ENCODE measurements around the gene INTS2. TPM values are rescaled to one million over a fixed set of nuclear protein-coding genes. Genes with fewer than 3 reads are reported as not detected.

The INTS2 gene
- total RNA-seq, 2 experiments from 2014 or later: 8.5 to 8.7 TPM

DNA sequence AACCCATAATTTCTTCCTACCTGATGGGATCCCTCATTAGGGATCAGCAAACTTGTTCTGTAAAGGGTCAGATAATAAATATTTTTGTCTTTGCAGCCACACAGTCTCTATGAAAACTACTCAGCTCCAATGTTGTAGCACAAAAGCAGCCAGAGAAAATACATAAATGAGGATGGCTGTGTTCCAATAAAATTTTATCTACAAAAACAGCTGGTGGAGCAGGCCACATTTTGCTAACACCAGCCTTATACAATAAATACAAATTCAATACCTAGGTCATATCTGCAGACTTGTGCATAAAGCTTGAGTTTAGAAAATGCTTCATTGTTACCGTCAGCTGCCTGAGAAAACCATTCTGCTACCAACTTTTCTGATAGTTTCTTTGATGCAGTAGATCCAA, 38.4 kb upstream of the INTS2 start:
- H3K27ac Mint-ChIP-seq: no peak overlapping the region
- intact Hi-C loops (cut with DNase I, micrococcal nuclease): no loop called here

DNA sequence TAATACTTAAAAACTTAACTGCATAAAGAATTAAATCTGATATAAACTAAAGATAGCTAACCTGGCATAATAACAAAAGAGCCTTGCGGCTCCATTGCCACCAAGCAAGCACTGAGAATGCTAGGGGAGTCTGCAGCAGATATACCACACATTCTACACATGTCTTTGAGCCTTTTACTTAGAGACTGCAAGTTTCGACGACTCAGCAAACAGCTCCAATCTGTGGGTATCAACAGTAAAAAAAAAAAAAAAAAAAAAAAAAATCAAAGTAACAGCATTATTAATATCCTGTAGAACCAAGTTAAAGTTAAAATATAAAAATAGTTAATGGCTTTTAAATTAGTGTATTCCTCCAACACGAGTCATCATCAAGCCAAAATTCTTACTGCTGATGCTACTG, 27.8 kb upstream of the INTS2 start:
- no peaks in the 10 kb centered on the region for H3K9me3 Mint-ChIP-seq
- Histone ChIP-seq H3K27ac (ENCODE audit: low read depth in 1 of 2, low read length in 2 of 2) (no peak overlapping the region), H3K36me3 (ENCODE audit: insufficient read depth, low read length) (peaks cover 69% of the 10 kb centered on the region), H3K9me3 (ENCODE audit: control insufficient read depth in 1 of 2, insufficient read depth in 1 of 2, low read length in 2 of 2) (no peaks in the 10 kb centered on the region), H3K4me3 (ENCODE audit: low read length) (no peak overlapping the region), H3K27me3 (ENCODE audit: control insufficient read depth in 1 of 2, insufficient read depth in 2 of 2, low read length in 2 of 2) (no peaks in the 10 kb centered on the region), H3K4me1 (ENCODE audit: insufficient read depth, low read length) (no peaks in the 10 kb centered on the region)
- no peak for TF ChIP-seq CTCF (IDR thresholded peaks at IDR 0.05)
- CTCF ChIA-PET: no interaction called here
- H3K4me1 Mint-ChIP-seq (ENCODE audit: low read depth): no peaks in the 10 kb centered on the region
- POLR2A ChIA-PET: no interaction called here
- no peak overlapping the region for H3K27ac Mint-ChIP-seq
- ATAC-seq (ENCODE audit: poor library complexity): no peak
- H3K27me3 Mint-ChIP-seq: no peaks in the 10 kb centered on the region
- no peak overlapping the region for H3K4me3 Mint-ChIP-seq
- H3K36me3 Mint-ChIP-seq (ENCODE audit: low read depth): peaks cover 67% of the 10 kb centered on the region
- no peak for DNase-seq
- intact Hi-C loops (cut with DNase I, micrococcal nuclease): no loop called here

More for the DNA sequence above, 38.4 kb upstream of the INTS2 start:
- Histone ChIP-seq H3K9me3 (ENCODE audit: control insufficient read depth in 1 of 2, insufficient read depth in 1 of 2, low read length in 2 of 2) (no peaks in the 10 kb centered on the region), H3K4me3 (ENCODE audit: low read length) (no peak overlapping the region), H3K36me3 (ENCODE audit: insufficient read depth, low read length) (peaks cover 87% of the 10 kb centered on the region), H3K27ac (ENCODE audit: low read depth in 1 of 2, low read length in 2 of 2) (no peak overlapping the region), H3K27me3 (ENCODE audit: control insufficient read depth in 1 of 2, insufficient read depth in 2 of 2, low read length in 2 of 2) (no peaks in the 10 kb centered on the region), H3K4me1 (ENCODE audit: insufficient read depth, low read length) (no peaks in the 10 kb centered on the region)
- TF ChIP-seq CTCF (IDR thresholded peaks at IDR 0.05): no peak
- peaks cover 69% of the 10 kb centered on the region for H3K36me3 Mint-ChIP-seq (ENCODE audit: low read depth)
- no peaks in the 10 kb centered on the region for H3K27me3 Mint-ChIP-seq
- ChIA-PET POLR2A (no interaction called here), CTCF (no interaction called here)
- H3K4me3 Mint-ChIP-seq: no peak overlapping the region
- H3K9me3 Mint-ChIP-seq: no peaks in the 10 kb centered on the region
- no peak for DNase-seq
- H3K4me1 Mint-ChIP-seq (ENCODE audit: low read depth): no peaks in the 10 kb centered on the region
- no peak for ATAC-seq (ENCODE audit: poor library complexity)

- Mint-ChIP-seq H3K9me3 (no peaks in the 10 kb centered on the region), H3K4me3 (no peak overlapping the region), H3K36me3 (ENCODE audit: low read depth) (peaks cover 82% of the 10 kb centered on the region), H3K27ac (no peak overlapping the region), H3K27me3 (no peaks in the 10 kb centered on the region), H3K4me1 (ENCODE audit: low read depth) (no peaks in the 10 kb centered on the region)
- intact Hi-C loops (cut with DNase I, micrococcal nuclease): loop anchor here in 1 of 2 experiments (2.0 kb wide), 1 partner anchor 15 kb away; no protein-coding TSS in a partner anchor
- peaks cover 72% of the 10 kb centered on the region for H3K36me3 ChIP-seq (ENCODE audit: insufficient read depth, low read length)
- ChIA-PET POLR2A (no interaction called here), CTCF (no interaction called here)
- H3K27ac ChIP-seq (ENCODE audit: low read depth in 1 of 2, low read length in 2 of 2): no peak overlapping the region
- DNase-seq (no peak), ATAC-seq (ENCODE audit: poor library complexity) (no peak)
- no peaks in the 10 kb centered on the region for H3K4me1 ChIP-seq (ENCODE audit: insufficient read depth, low read length)
- H3K4me3 ChIP-seq (ENCODE audit: low read length): no peak overlapping the region
- H3K27me3 ChIP-seq (ENCODE audit: control insufficient read depth in 1 of 2, insufficient read depth in 2 of 2, low read length in 2 of 2): no peaks in the 10 kb centered on the region
- TF ChIP-seq CTCF (IDR thresholded peaks at IDR 0.05): no peak
- no peaks in the 10 kb centered on the region for H3K9me3 ChIP-seq (ENCODE audit: control insufficient read depth in 1 of 2, insufficient read depth in 1 of 2, low read length in 2 of 2)
Observed at GRCh38 chr17:61947367-61948078, 19.7 kb upstream of the INTS2 start.
